GM06990 (cell line): ENCODE results near the gene MED19.
"Not testable (repeated sequence)": the region's sequence is repeated elsewhere in the genome, so short reads cannot be mapped to it uniquely, and the experiment has no call there.

Experiments used
- DNase-seq: peaks from one replicate; pipeline ENCODE4 v3.0.0-alpha.2; 2011; ENCODE audit not compliant: insufficient read length; ENCODE audit errors: extremely low read depth
- H3K27me3 ChIP-seq: replicated peaks from 2 replicates; pipeline ENCODE4 v1.6.0; 2011; ENCODE audit warnings: low read length; ENCODE audit not compliant: control insufficient read depth, insufficient read depth
- H3K36me3 ChIP-seq: 2 replicates; pipeline ENCODE4 v1.5.1; 2011; ENCODE audit warnings: low read length; ENCODE audit not compliant: control insufficient read depth, insufficient read depth
- H3K4me3 ChIP-seq: replicated peaks from 2 replicates; pipeline ENCODE4 v1.5.1; 2011; ENCODE audit warnings: low read depth, mild to moderate bottlenecking, control low read depth, low read length
- TF ChIP-seq, protein P1 (sequence below): IDR thresholded peaks from 2 replicates; pipeline ENCODE4 v1.5.1; 2011; ENCODE audit warnings: low read length, control low read depth, mild to moderate bottlenecking, inconsistent platforms; ENCODE audit not compliant: insufficient read depth, poor library complexity, severe bottlenecking

The MED19 gene

DNA sequence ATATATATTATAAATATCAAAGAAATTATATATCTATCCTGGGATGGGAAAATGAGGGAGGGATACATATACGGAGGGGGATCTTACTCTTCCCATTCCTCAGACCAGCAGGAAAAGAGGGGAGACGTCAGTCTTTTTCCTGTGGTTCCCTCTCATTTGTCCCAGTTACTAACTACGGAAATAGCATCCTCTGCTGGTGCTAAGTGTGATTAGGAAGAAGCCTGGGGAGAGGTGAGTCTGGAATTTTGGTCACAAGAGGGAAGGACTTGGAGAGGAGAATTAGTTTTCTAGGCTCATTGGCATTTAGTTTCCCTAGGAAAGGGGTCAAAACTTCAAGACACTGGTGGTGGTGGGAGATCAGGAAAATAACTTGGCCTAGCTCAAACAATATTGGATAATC lies 11.6 kb downstream of the MED19 start:
- DNase-seq: no peak
- TF ChIP-seq, protein P1, sequence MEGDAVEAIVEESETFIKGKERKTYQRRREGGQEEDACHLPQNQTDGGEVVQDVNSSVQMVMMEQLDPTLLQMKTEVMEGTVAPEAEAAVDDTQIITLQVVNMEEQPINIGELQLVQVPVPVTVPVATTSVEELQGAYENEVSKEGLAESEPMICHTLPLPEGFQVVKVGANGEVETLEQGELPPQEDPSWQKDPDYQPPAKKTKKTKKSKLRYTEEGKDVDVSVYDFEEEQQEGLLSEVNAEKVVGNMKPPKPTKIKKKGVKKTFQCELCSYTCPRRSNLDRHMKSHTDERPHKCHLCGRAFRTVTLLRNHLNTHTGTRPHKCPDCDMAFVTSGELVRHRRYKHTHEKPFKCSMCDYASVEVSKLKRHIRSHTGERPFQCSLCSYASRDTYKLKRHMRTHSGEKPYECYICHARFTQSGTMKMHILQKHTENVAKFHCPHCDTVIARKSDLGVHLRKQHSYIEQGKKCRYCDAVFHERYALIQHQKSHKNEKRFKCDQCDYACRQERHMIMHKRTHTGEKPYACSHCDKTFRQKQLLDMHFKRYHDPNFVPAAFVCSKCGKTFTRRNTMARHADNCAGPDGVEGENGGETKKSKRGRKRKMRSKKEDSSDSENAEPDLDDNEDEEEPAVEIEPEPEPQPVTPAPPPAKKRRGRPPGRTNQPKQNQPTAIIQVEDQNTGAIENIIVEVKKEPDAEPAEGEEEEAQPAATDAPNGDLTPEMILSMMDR: no peak
- Histone ChIP-seq H3K36me3 (peaks cover 35% of the 10 kb centered on the region), H3K4me3 (no peak overlapping the region), H3K27me3 (no peaks in the 10 kb centered on the region)

DNA sequence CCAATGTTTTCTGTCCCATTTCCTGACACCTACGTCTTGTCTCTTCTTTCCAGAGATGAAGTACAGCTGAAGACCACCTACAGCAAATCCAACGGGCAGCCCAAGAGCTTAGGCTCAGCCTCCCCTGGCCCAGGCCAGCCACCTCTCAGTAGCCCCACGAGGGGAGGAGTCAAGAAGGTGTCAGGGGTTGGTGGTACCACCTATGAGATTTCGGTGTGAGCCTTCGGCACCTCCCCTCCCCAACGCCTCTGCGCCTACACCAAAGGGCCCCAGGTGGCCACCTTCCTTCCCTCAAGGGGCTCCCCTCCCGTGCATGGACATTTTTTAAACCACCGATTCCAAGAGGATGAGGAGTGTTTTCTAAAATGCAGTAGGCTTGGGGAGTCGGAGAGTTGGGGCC lies 12.2 kb downstream of the MED19 start:
- DNase-seq: no peak
- H3K27me3 ChIP-seq: no peaks in the 10 kb centered on the region
- peaks cover 34% of the 10 kb centered on the region for H3K36me3 ChIP-seq
- TF ChIP-seq, protein P1: no peak
- no peak overlapping the region for H3K4me3 ChIP-seq

DNA sequence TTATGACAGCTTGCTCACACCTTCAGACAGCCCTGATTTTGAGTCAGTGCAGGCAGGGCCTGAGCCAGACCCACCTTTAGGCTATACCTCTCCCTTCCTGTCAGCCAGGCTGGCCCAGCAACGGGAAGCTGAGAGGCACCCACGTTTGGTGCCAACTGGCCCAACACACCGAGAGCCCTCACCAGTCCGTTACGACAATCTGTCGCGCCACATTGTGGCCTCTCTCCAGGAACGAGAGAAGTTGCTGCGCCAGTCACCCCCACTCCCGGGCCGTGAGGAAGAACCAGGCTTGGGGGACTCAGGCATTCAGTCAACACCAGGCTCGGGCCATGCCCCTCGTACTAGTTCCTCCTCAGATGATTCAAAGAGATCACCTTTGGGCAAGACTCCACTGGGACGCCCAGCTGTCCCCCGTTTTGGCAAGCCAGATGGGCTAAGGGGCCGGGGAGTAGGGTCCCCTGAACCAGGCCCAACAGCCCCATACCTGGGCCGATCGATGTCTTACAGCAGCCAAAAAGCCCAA lies 13.1 kb downstream of the MED19 start:
- Histone ChIP-seq H3K36me3 (peaks cover 34% of the 10 kb centered on the region), H3K27me3 (no peaks in the 10 kb centered on the region), H3K4me3 (no peak overlapping the region)
- TF ChIP-seq, protein P1: no peak
- no peak for DNase-seq

DNA sequence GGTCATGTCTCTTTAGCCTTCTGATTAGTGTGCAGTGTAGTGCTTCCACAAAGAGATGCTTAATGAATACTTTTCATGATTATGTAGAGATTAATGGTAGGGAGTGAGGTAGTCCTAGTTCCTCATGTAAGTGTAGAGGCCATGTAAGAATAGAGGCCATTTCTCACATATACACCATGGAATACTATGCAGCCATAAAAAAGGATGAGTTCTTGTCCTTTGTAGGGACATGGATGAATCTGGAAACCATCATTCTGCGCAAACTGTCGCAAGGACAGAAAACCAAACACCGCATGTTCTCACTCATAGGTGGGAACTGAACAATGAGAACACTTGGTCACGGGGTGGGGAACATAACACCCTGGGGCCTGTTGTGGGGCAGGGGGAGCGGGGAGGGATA lies 21.5 kb downstream of the MED19 start:
- H3K27me3 ChIP-seq, H3K4me3 ChIP-seq, DNase-seq: not testable (repeated sequence)
- H3K36me3 ChIP-seq: peaks cover 23% of the 10 kb centered on the region

DNA sequence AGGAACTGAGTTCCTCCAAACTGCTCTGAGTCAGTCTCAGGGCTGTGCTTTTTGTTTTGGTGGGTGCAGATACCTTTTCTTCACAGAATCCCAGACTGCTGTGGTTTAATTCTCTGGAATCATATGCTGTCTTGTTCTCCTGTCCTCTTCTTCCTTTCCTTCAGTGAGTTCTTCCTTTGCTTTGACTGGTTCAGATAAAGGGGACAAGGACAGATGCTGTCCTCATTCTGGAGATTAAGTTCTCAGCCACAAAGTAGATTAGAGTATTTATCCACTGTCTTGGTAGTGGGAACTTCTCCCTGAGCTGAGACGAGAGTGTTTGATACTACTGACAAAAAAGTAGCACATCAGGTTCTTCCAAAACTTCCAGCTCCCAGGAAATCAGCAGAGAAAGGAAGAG lies 30.8 kb downstream of the MED19 start:
- Histone ChIP-seq H3K27me3 (no peaks in the 10 kb centered on the region), H3K36me3 (peaks cover 17% of the 10 kb centered on the region), H3K4me3 (no peak overlapping the region)
- no peak for DNase-seq
- TF ChIP-seq, protein P1: no peak

DNA sequence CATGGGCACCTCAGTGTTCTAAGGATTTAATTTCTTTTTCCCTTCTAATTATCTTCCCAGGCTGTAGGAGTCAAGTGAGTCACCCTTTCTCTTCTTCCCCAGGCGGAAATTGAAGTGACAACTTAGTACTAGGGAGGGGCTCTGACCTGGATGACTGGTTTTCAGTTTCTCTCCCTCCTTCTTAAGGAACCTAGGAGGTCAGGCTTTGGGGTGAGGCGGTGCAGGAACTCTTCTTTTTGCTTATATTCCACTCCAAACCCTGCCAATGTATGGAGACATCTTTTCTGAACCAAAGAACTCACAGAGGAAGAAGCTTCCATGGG lies 31.5 kb downstream of the MED19 start:
- Histone ChIP-seq H3K27me3 (no peaks in the 10 kb centered on the region), H3K4me3 (no peak overlapping the region), H3K36me3 (peaks cover 17% of the 10 kb centered on the region)
- no peak for DNase-seq
- TF ChIP-seq, protein P1: no peak
